GM19463 (cell line): Measurements from ENCODE around the gene BORCS5.
"Not testable (repeated sequence)": the region's sequence is repeated elsewhere in the genome, so short reads cannot be mapped to it uniquely, and the experiment has no call there.

Experiments used
- ATAC-seq: cut with Tn5 transposase; IDR thresholded peaks from one replicate; pipeline ENCODE4 v1.9.1; 2021; ENCODE audit warnings: mild to moderate bottlenecking, moderate library complexity; ENCODE audit not compliant: unreplicated experiment

The BORCS5 gene

GRCh38 chr12:12480074-12480473 is 123.2 kb downstream of the BORCS5 start:
- no peak for ATAC-seq

GRCh38 chr12:12481631-12482030 is 124.8 kb downstream of the BORCS5 start:
- no peak for ATAC-seq

- ATAC-seq: no peak
These were observed 125.4 kb downstream of the BORCS5 start for GRCh38 chr12:12482150-12482761.

- peak; percentile 39 for ATAC-seq
These were observed 126.1 kb downstream of the BORCS5 start for GRCh38 chr12:12482959-12483358.

- ATAC-seq: peak; percentile 2
These were observed 126.6 kb downstream of the BORCS5 start for GRCh38 chr12:12483438-12483837.

GRCh38 chr12:12486661-12487240 is 129.9 kb downstream of the BORCS5 start:
- peak; percentile 91 for ATAC-seq

- no peak for ATAC-seq
These were observed 130.6 kb downstream of the BORCS5 start for GRCh38 chr12:12487490-12487889.

GRCh38 chr12:12488296-12488695 is 131.4 kb downstream of the BORCS5 start:
- ATAC-seq: no peak

- ATAC-seq: no peak
These were observed 132.1 kb downstream of the BORCS5 start for GRCh38 chr12:12488823-12489550.

- no peak for ATAC-seq
These were observed 134.7 kb downstream of the BORCS5 start for GRCh38 chr12:12491606-12492005.

GRCh38 chr12:12492547-12492946 is 135.7 kb downstream of the BORCS5 start:
- no peak for ATAC-seq

- no peak for ATAC-seq
These were observed 138.7 kb downstream of the BORCS5 start for GRCh38 chr12:12495536-12495935.

- ATAC-seq: no peak
These were observed 141.3 kb downstream of the BORCS5 start for GRCh38 chr12:12498210-12498609.

- no peak for ATAC-seq
These were observed 143.2 kb downstream of the BORCS5 start for GRCh38 chr12:12499909-12500604.

- no peak for ATAC-seq
These were observed 144.2 kb downstream of the BORCS5 start for GRCh38 chr12:12501121-12501520.

GRCh38 chr12:12502130-12502814 is 145.4 kb downstream of the BORCS5 start:
- ATAC-seq: not testable (repeated sequence)

- ATAC-seq: no peak
These were observed 145.9 kb downstream of the BORCS5 start for GRCh38 chr12:12502815-12503151.

GRCh38 chr12:12503384-12504078 is 146.7 kb downstream of the BORCS5 start:
- ATAC-seq: no peak

GRCh38 chr12:12505544-12506495 is 148.9 kb downstream of the BORCS5 start:
- peak; percentile 82 for ATAC-seq
